ENCODE measurements around the gene PINK1.

PINK1 gene

DNA sequence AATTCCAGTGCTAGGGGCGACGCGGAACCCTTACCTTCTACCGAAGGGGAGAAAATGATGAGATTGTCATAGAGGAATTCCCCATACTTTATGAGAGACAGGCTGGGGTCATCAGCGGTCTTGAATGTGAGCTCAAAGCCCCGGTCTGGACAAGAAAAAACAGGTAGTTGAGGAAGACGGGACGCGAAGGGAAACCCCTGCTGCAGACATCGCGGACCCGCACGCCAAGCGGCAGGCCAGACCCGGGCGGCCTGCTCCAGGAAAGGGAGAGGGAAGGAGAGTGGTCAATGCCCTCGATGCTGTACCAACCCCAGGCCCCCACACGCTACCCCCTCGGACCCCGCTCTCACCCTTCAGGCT lies 27.6 kb downstream of the PINK1 start:
- no peaks in the 10 kb centered on the region for H3K27me3 ChIP-seq (ENCODE audit: control insufficient read depth in 2 of 2, insufficient read depth in 2 of 2, low read length in 2 of 2)
- H3K27ac ChIP-seq (ENCODE audit: low read depth in 2 of 2, low read length in 2 of 2), result peak overlapping the region in 1 of 2 donors; percentile 38

DNA sequence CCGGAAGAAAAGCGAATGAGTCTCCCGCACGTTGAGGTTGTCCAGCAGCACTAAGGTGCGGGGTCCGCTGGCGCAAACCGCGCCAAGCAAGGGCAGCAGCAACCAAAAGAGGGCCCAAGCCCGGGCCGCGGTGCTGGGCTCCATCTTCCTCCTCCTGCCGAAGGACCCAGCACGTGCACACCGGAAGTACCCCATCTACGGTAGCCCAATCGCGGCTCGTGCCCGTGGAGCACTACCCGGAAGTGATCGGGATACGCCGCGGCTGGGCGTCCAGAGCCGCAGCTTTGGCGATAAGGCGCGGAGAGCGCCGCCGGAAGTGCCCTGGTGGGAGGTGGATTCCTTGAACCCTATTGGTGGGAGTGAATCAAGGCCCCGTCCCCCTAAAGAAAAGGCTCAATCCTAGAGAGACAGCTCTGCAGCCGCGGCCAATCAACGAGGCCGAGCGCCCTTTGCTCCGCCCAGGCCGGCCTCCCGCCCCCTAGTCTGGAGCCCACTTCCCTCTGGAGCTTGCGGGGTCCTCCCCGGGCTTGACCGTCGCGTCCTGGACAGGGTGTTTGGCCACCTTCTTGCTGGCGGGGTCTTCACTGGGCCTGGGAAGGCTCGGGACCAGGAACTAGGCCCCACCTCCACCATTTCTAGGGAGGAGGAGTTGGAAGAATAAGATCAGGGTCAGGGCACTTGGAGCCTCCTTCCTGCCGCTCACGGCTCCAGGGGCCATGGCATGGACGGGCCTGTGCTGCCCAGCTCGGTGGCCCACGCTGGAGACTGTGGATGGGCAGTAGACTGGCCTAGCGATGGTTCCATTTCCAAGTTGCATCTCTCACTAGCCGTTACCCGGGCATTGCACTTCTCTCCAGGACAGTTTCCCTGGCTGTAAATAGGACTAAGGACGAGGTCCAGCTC lies 28.2 kb downstream of the PINK1 start, which contains the start of gene DDOST:
DDOST (minus strand) TSS at position 163 of the 903 bp plus-strand sequence; CDS start at position 144, 19 bp downstream.
- Histone ChIP-seq H3K27me3 (ENCODE audit: control insufficient read depth in 2 of 2, insufficient read depth in 2 of 2, low read length in 2 of 2) (no peaks in the 10 kb centered on the region), H3K4me3 (ENCODE audit: low read length in 2 of 2) (peak within 1 kb of the TSS; percentile 68 to 94), H3K36me3 (ENCODE audit: control insufficient read depth in 2 of 2, insufficient read depth in 2 of 2, low read length in 2 of 2) (peaks cover 9 to 18% of the 10 kb centered on the region in 2 donors), H3K9me3 (ENCODE audit: control insufficient read depth in 2 of 2, low read length in 2 of 2) (no peaks in the 10 kb centered on the region), H3K27ac (ENCODE audit: low read depth in 2 of 2, low read length in 2 of 2) (peak within 1 kb of the TSS; percentile 72 to 80), H3K4me1 (ENCODE audit: control insufficient read depth in 2 of 2, insufficient read depth in 2 of 2, low read length in 2 of 2) (peaks cover 13 to 15% of the 10 kb centered on the region in 2 donors), H3K9ac (ENCODE audit: low read depth in 1 of 2, low read length in 2 of 2) (peak within 1 kb of the TSS; percentile 79 to 86)

More for the DNA sequence above, 27.6 kb downstream of the PINK1 start:
- Histone ChIP-seq H3K9me3 (ENCODE audit: control insufficient read depth in 2 of 2, low read length in 2 of 2) (no peaks in the 10 kb centered on the region), H3K4me1 (ENCODE audit: control insufficient read depth in 2 of 2, insufficient read depth in 2 of 2, low read length in 2 of 2) (peaks cover 13 to 15% of the 10 kb centered on the region in 2 donors), H3K9ac (ENCODE audit: low read depth in 1 of 2, low read length in 2 of 2) (peak overlapping the region; percentile 79 to 86), H3K36me3 (ENCODE audit: control insufficient read depth in 2 of 2, insufficient read depth in 2 of 2, low read length in 2 of 2) (peaks cover 14 to 25% of the 10 kb centered on the region in 2 donors), H3K4me3 (ENCODE audit: low read length in 2 of 2) (peak overlapping the region; percentile 68 to 94)

DNA sequence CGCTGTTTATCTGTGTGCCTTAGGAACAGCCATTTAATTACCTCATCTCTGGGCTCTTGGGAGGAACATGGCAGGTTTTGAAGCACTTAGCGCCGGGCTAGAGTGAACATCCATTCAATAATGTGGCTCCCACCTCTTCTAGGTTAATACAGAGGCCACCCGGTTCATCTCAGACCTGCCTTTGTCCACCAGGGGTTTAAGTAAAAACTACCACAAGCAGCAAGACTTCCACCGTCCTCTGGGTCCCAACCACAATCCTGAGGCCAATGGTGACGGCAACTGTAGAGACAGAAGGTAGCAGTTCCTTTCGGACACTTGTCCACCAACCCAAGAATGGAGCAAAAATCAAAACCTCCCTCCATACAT lies 28.8 kb downstream of the PINK1 start:
- peak overlapping the region in 1 of 2 donors; percentile 80 for H3K27ac ChIP-seq (ENCODE audit: low read depth in 2 of 2, low read length in 2 of 2)
- H3K4me3 ChIP-seq (ENCODE audit: low read length in 2 of 2), result peak overlapping the region; percentile 68 to 94
- H3K27me3 ChIP-seq (ENCODE audit: control insufficient read depth in 2 of 2, insufficient read depth in 2 of 2, low read length in 2 of 2), result no peaks in the 10 kb centered on the region
- peaks cover 9 to 15% of the 10 kb centered on the region in 2 donors for H3K36me3 ChIP-seq (ENCODE audit: control insufficient read depth in 2 of 2, insufficient read depth in 2 of 2, low read length in 2 of 2)
- H3K9me3 ChIP-seq (ENCODE audit: control insufficient read depth in 2 of 2, low read length in 2 of 2), result no peaks in the 10 kb centered on the region
- H3K9ac ChIP-seq (ENCODE audit: low read depth in 1 of 2, low read length in 2 of 2), result peak overlapping the region; percentile 67 to 81
- H3K4me1 ChIP-seq (ENCODE audit: control insufficient read depth in 2 of 2, insufficient read depth in 2 of 2, low read length in 2 of 2), result peaks cover 13 to 15% of the 10 kb centered on the region in 2 donors

DNA sequence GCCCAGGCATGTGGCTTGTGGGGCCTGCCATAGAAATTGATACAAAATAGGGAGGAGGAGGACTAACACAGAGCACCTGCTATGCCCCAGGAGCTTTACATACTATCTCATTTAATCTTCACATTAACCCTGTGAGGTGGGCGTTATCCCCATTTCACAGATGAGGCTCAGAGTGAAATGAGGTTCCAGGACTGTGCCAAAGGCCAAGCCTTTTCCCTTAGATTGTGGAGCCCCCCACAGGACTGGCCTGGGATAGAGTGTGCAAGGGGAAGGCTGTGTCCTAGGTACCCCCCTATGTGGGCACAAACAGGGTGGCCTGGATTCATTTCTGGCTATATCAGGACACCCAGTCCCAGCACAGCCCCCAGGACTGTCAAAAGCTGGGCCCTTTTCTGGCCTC lies 30.1 kb downstream of the PINK1 start:
- Histone ChIP-seq H3K9ac (ENCODE audit: low read depth in 1 of 2, low read length in 2 of 2) (no peak overlapping the region), H3K4me1 (ENCODE audit: control insufficient read depth in 2 of 2, insufficient read depth in 2 of 2, low read length in 2 of 2) (peaks cover 13 to 15% of the 10 kb centered on the region in 2 donors), H3K27me3 (ENCODE audit: control insufficient read depth in 2 of 2, insufficient read depth in 2 of 2, low read length in 2 of 2) (no peaks in the 10 kb centered on the region), H3K27ac (ENCODE audit: low read depth in 2 of 2, low read length in 2 of 2) (no peak overlapping the region), H3K9me3 (ENCODE audit: control insufficient read depth in 2 of 2, low read length in 2 of 2) (no peaks in the 10 kb centered on the region), H3K4me3 (ENCODE audit: low read length in 2 of 2) (no peak overlapping the region), H3K36me3 (ENCODE audit: control insufficient read depth in 2 of 2, insufficient read depth in 2 of 2, low read length in 2 of 2) (peaks cover 0 to 3% of the 10 kb centered on the region in 2 donors)

DNA sequence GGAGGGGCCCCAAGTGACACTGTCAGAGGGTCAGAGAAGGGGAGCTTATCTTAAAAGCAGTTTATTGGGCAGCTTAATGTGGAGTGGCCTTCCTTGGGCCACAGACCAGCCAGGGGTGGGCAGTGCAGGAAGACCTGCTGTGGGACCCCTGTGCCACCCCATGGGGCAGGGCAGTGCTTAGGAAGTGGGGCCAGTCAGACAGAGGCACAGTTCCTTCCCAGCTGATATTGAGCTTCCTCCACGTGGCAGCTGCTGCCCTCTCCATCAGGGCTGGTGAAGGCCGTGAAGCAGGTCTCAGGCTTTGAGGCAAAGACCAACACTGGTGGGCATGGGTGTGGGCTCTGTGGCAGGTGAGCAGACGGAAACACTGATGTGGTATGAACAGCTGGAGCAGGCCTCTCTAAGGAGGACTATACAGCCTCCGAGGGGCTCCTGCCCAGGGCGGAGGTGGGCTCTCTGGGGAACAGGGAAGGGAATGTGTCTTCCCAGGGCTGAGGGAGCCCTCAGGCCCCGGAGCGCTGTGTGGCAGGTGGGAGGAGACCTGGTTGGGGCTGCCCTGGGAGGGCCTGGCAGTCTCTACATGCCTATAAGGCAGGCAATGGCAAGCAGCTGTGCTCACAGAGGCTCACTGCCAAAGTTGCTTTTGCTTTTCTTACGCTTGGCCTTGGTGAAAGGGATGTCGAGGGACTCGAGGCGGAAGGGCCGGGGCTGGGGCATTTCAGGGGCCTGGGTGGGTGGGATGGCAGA lies 30.9 kb downstream of the PINK1 start:
- no peaks in the 10 kb centered on the region for H3K36me3 ChIP-seq (ENCODE audit: control insufficient read depth in 2 of 2, insufficient read depth in 2 of 2, low read length in 2 of 2)
- no peak overlapping the region for H3K9ac ChIP-seq (ENCODE audit: low read depth in 1 of 2, low read length in 2 of 2)
- H3K4me3 ChIP-seq (ENCODE audit: low read length in 2 of 2), result no peak overlapping the region
- no peak overlapping the region for H3K27ac ChIP-seq (ENCODE audit: low read depth in 2 of 2, low read length in 2 of 2)
- H3K4me1 ChIP-seq (ENCODE audit: control insufficient read depth in 2 of 2, insufficient read depth in 2 of 2, low read length in 2 of 2), result peaks cover 13 to 15% of the 10 kb centered on the region in 2 donors
- no peaks in the 10 kb centered on the region for H3K27me3 ChIP-seq (ENCODE audit: control insufficient read depth in 2 of 2, insufficient read depth in 2 of 2, low read length in 2 of 2)
- no peaks in the 10 kb centered on the region for H3K9me3 ChIP-seq (ENCODE audit: control insufficient read depth in 2 of 2, low read length in 2 of 2)

DNA sequence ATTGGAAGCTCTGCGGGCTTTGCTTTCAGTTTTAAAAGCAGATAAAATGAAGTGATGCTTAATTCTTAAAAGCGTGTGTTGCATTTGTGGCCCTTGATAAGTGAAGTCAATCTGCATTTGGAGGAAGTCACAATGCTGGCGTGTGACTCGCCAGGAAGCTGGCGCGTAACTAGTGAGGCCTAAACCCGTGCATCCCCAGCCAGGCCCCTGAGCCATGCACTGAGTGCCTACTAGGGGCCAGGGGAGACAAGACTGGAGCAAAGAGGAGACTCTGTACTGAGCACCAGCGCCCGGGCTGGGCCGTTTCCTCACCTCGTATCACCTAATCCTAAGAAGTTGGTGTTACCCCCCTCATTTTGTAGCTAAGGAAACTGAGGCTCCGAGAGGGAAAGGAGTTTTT lies 32.5 kb downstream of the PINK1 start:
- Histone ChIP-seq H3K4me3 (ENCODE audit: low read length in 2 of 2) (no peak overlapping the region), H3K27me3 (ENCODE audit: control insufficient read depth in 2 of 2, insufficient read depth in 2 of 2, low read length in 2 of 2) (no peaks in the 10 kb centered on the region), H3K36me3 (ENCODE audit: control insufficient read depth in 2 of 2, insufficient read depth in 2 of 2, low read length in 2 of 2) (no peaks in the 10 kb centered on the region), H3K4me1 (ENCODE audit: control insufficient read depth in 2 of 2, insufficient read depth in 2 of 2, low read length in 2 of 2) (peaks cover 5 to 6% of the 10 kb centered on the region in 2 donors), H3K9ac (ENCODE audit: low read depth in 1 of 2, low read length in 2 of 2) (no peak overlapping the region), H3K27ac (ENCODE audit: low read depth in 2 of 2, low read length in 2 of 2) (no peak overlapping the region), H3K9me3 (ENCODE audit: control insufficient read depth in 2 of 2, low read length in 2 of 2) (no peaks in the 10 kb centered on the region)

DNA sequence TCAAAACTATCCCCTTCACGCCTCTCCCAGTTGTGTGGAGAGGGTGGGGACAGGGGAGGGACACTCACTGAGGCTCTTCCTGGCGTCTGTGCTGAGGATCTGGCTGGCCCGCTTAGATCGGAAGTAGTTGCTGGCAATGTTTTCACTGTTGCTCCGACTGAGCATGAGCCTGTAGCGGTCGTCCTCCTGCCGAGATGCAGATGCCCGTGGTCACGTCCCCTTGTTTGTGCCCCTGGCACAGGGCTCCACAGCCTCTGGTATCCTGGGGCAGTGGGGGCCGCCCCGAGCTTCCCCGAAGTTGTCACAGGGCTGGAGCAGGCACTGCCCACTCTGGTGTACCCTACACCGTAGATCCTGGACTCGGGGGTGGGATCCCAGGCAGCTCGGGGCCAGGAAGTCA lies 32.9 kb downstream of the PINK1 start:
- Histone ChIP-seq H3K36me3 (ENCODE audit: control insufficient read depth in 2 of 2, insufficient read depth in 2 of 2, low read length in 2 of 2) (no peaks in the 10 kb centered on the region), H3K9ac (ENCODE audit: low read depth in 1 of 2, low read length in 2 of 2) (no peak overlapping the region), H3K27me3 (ENCODE audit: control insufficient read depth in 2 of 2, insufficient read depth in 2 of 2, low read length in 2 of 2) (no peaks in the 10 kb centered on the region), H3K4me1 (ENCODE audit: control insufficient read depth in 2 of 2, insufficient read depth in 2 of 2, low read length in 2 of 2) (peaks cover 4 to 6% of the 10 kb centered on the region in 2 donors), H3K4me3 (ENCODE audit: low read length in 2 of 2) (no peak overlapping the region), H3K9me3 (ENCODE audit: control insufficient read depth in 2 of 2, low read length in 2 of 2) (no peaks in the 10 kb centered on the region), H3K27ac (ENCODE audit: low read depth in 2 of 2, low read length in 2 of 2) (no peak overlapping the region)

DNA sequence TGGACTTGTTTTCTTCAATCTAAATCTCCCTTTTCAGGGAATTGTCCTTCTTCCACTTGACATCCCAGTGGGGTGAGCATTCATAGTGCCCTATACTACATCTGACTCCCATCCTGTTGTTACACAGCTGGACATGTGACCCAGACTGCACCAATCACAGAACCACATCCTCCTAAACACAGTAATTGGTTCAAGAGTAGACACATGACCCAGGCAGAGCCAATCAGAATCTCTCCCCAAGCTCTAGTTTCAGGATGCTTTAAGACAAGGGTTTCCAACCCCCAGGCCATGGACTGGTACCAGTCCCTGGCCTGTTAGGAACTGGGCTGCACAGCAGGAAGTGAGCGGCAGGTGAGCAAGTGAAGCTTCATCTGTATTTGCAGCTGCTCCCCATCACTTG lies 33.5 kb downstream of the PINK1 start:
- no peak overlapping the region for H3K4me3 ChIP-seq (ENCODE audit: low read length in 2 of 2)
- no peak overlapping the region for H3K27ac ChIP-seq (ENCODE audit: low read depth in 2 of 2, low read length in 2 of 2)
- no peaks in the 10 kb centered on the region for H3K36me3 ChIP-seq (ENCODE audit: control insufficient read depth in 2 of 2, insufficient read depth in 2 of 2, low read length in 2 of 2)
- no peak overlapping the region for H3K9ac ChIP-seq (ENCODE audit: low read depth in 1 of 2, low read length in 2 of 2)
- no peaks in the 10 kb centered on the region for H3K27me3 ChIP-seq (ENCODE audit: control insufficient read depth in 2 of 2, insufficient read depth in 2 of 2, low read length in 2 of 2)
- H3K9me3 ChIP-seq (ENCODE audit: control insufficient read depth in 2 of 2, low read length in 2 of 2), result no peaks in the 10 kb centered on the region
- peaks cover 4 to 5% of the 10 kb centered on the region in 2 donors for H3K4me1 ChIP-seq (ENCODE audit: control insufficient read depth in 2 of 2, insufficient read depth in 2 of 2, low read length in 2 of 2)

DNA sequence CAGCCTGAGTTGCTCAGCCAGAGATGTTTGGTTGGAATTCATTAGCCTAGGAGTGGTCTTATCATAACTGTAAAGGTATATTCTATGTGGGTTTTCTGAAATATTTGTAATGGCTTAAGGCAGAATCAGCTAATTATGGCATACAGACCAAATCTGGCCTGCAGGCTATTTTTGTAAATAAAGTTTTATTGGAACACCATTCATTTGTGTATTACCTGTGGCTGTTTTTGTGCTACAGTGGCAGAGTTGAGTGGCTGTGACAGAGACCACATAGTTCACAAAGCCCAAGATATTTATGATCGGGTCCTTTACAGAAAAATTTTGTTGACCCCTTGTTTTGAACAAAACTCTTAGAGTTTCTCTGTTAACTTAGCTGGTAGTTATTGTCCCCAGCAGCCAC lies 35.3 kb downstream of the PINK1 start:
- no peak overlapping the region for H3K27ac ChIP-seq (ENCODE audit: low read depth in 2 of 2, low read length in 2 of 2)
- no peaks in the 10 kb centered on the region for H3K4me1 ChIP-seq (ENCODE audit: control insufficient read depth in 2 of 2, insufficient read depth in 2 of 2, low read length in 2 of 2)
- no peak overlapping the region for H3K9ac ChIP-seq (ENCODE audit: low read depth in 1 of 2, low read length in 2 of 2)
- H3K36me3 ChIP-seq (ENCODE audit: control insufficient read depth in 2 of 2, insufficient read depth in 2 of 2, low read length in 2 of 2), result no peaks in the 10 kb centered on the region
- H3K4me3 ChIP-seq (ENCODE audit: low read length in 2 of 2), result no peak overlapping the region
- H3K27me3 ChIP-seq (ENCODE audit: control insufficient read depth in 2 of 2, insufficient read depth in 2 of 2, low read length in 2 of 2), result no peaks in the 10 kb centered on the region
- no peaks in the 10 kb centered on the region for H3K9me3 ChIP-seq (ENCODE audit: control insufficient read depth in 2 of 2, low read length in 2 of 2)

DNA sequence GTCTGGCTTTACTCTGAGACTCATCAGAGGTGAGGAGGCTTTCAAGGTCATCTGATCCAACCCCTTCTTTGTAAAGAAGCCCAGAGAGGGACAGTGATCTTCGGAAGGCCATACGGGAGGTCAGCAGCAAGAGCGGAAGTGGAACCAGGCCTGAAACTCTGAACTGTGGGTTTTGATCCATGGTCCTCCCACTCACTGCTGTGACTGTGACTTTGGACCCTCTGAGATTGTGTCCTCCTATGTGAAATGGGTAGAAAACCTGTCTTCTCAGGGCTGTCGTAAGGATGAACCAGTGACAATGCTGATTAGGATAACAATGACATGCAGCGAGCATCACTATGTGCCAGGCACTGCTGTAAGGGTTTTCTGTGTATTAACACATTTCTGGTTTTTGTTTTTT lies 37.7 kb downstream of the PINK1 start:
- Histone ChIP-seq H3K9ac (ENCODE audit: low read depth in 1 of 2, low read length in 2 of 2) (no peak overlapping the region), H3K9me3 (ENCODE audit: control insufficient read depth in 2 of 2, low read length in 2 of 2) (no peaks in the 10 kb centered on the region), H3K27ac (ENCODE audit: low read depth in 2 of 2, low read length in 2 of 2) (no peak overlapping the region), H3K27me3 (ENCODE audit: control insufficient read depth in 2 of 2, insufficient read depth in 2 of 2, low read length in 2 of 2) (no peaks in the 10 kb centered on the region), H3K4me3 (ENCODE audit: low read length in 2 of 2) (no peak overlapping the region), H3K4me1 (ENCODE audit: control insufficient read depth in 2 of 2, insufficient read depth in 2 of 2, low read length in 2 of 2) (no peaks in the 10 kb centered on the region), H3K36me3 (ENCODE audit: control insufficient read depth in 2 of 2, insufficient read depth in 2 of 2, low read length in 2 of 2) (no peaks in the 10 kb centered on the region)
